HEK293T (cell line): ENCODE data around the gene DNAH14.
"Not testable (repeated sequence)": the region's sequence is repeated elsewhere in the genome, so short reads cannot be mapped to it uniquely, and the experiment has no call there.

Source experiments
- CTCF ChIA-PET: fragments of 350-600 bp; formaldehyde crosslinking; extraction: SDS; loops from one replicate; lab custom pipeline; 2021; ENCODE audit warnings: antibody characterized with exemption, inconsistent platforms; lab: Yijun Ruan, JAX
- POLR2A ChIA-PET: fragments of 350-600 bp; formaldehyde crosslinking; extraction: SDS; loops from one replicate; lab custom pipeline; 2020; ENCODE audit warnings: antibody characterized with exemption, inconsistent platforms; lab: Yijun Ruan, JAX
- DNase-seq: peaks from one replicate; pipeline ENCODE4 v3.0.0; 2012; ENCODE audit warnings: mixed read lengths; ENCODE audit errors: extremely low spot score
- ARNT ChIP-seq: fragments of 450-650 bp; IDR thresholded peaks from 2 replicates; pipeline ENCODE4 v1.6.1; 2017; ENCODE audit warnings: mild to moderate bottlenecking
- BHLHE40 ChIP-seq: fragments of 450-650 bp; IDR thresholded peaks from 2 replicates; pipeline ENCODE4 v1.6.1; 2016; ENCODE audit warnings: mild to moderate bottlenecking, moderate library complexity, borderline replicate concordance
- CTBP1 ChIP-seq: fragments of 450-650 bp; IDR thresholded peaks from 2 replicates; pipeline ENCODE4 v1.6.1; 2016; ENCODE audit warnings: borderline replicate concordance
- ELF4 ChIP-seq: fragments of 450-650 bp; IDR thresholded peaks from 2 replicates; pipeline ENCODE4 v1.6.1; 2017; ENCODE audit warnings: antibody characterized with exemption
- FOXA1 ChIP-seq: fragments of 450-650 bp; IDR thresholded peaks from 2 replicates; pipeline ENCODE4 v1.6.1; 2016; ENCODE audit warnings: mild to moderate bottlenecking
- FOXK2 ChIP-seq: fragments of 450-650 bp; IDR thresholded peaks from 2 replicates; pipeline ENCODE4 v1.6.1; 2016; ENCODE audit warnings: mild to moderate bottlenecking
- FOXM1 ChIP-seq: fragments of 450-650 bp; IDR thresholded peaks from 2 replicates; pipeline ENCODE4 v1.6.1; 2017; ENCODE audit warnings: mild to moderate bottlenecking, borderline replicate concordance
- HDGF ChIP-seq: fragments of 450-650 bp; IDR thresholded peaks from 2 replicates; pipeline ENCODE4 v1.6.1; 2017; ENCODE audit warnings: antibody characterized with exemption, borderline replicate concordance
- L3MBTL2 ChIP-seq: fragments of 450-650 bp; conservative IDR thresholded peaks from 2 replicates; pipeline ENCODE4 v1.6.1; 2016; ENCODE audit warnings: mild to moderate bottlenecking
- LEF1 ChIP-seq: fragments of 450-650 bp; IDR thresholded peaks from 2 replicates; pipeline ENCODE4 v1.6.1; 2017; ENCODE audit warnings: mild to moderate bottlenecking, borderline replicate concordance
- NFRKB ChIP-seq: fragments of 450-650 bp; IDR thresholded peaks from 2 replicates; pipeline ENCODE4 v1.6.1; 2016; ENCODE audit warnings: mild to moderate bottlenecking, moderate library complexity
- PKNOX1 ChIP-seq: fragments of 450-650 bp; IDR thresholded peaks from 2 replicates; pipeline ENCODE4 v1.6.1; 2016
- SP1 ChIP-seq: fragments of 450-650 bp; IDR thresholded peaks from 2 replicates; pipeline ENCODE4 v1.6.1; 2017
- SUZ12 ChIP-seq: fragments of 450-650 bp; IDR thresholded peaks from 2 replicates; pipeline ENCODE4 v1.6.1; 2016; ENCODE audit warnings: mild to moderate bottlenecking
- TARDBP ChIP-seq: fragments of 450-650 bp; IDR thresholded peaks from 2 replicates; pipeline ENCODE4 v1.6.1; 2016
- ZNF384 ChIP-seq: fragments of 450-650 bp; IDR thresholded peaks from 2 replicates; pipeline ENCODE4 v1.6.1; 2016

DNAH14 gene

GRCh38 chr1:225026701-225027100 lies 97.2 kb downstream of the DNAH14 start:
- CTCF ChIA-PET: no interaction called here
- no peak for TF ChIP-seq SUZ12
- TF ChIP-seq CTBP1: no peak
- TF ChIP-seq ELF4: no peak
- no peak for TF ChIP-seq FOXA1
- TF ChIP-seq BHLHE40: no peak
- POLR2A ChIA-PET: no interaction called here
- no peak for DNase-seq

- DNase-seq, POLR2A ChIA-PET, CTCF ChIA-PET: not testable (repeated sequence)
Measured at GRCh38 chr1:225036441-225036840, 107.0 kb downstream of the DNAH14 start.

GRCh38 chr1:225042263-225042662 lies 112.8 kb downstream of the DNAH14 start:
- no peak for DNase-seq
- no peak for TF ChIP-seq FOXK2
- TF ChIP-seq ARNT: no peak
- TF ChIP-seq SUZ12: no peak
- TF ChIP-seq HDGF: no peak
- no peak for TF ChIP-seq FOXA1
- TF ChIP-seq BHLHE40: no peak
- TF ChIP-seq TARDBP: no peak
- TF ChIP-seq ELF4: no peak
- TF ChIP-seq SP1: no peak
- no peak for TF ChIP-seq NFRKB
- ChIA-PET POLR2A (no interaction called here), CTCF (no interaction called here)

DNA sequence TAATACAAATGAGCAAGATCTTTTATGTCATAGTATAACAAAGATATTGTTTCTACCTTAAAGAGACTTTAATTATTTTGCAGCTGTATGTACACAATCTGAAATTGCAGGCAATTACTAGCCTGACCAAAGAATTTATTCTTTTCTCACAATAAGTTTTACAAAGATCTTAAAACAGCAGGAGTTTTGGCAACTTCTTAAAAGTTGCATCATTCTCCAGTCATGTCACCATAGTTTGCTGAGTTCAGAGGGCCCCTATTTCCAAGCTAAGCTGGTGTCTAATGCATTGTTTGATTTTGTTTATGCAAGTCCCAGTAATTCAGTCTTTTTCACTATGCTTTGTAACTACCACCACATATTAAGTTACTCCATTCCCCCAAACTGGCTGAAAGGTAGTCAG lies 114.8 kb downstream of the DNAH14 start:
- CTCF ChIA-PET: no interaction called here
- no peak for TF ChIP-seq HDGF
- TF ChIP-seq TARDBP: no peak
- no peak for TF ChIP-seq ELF4
- no peak for TF ChIP-seq SP1
- TF ChIP-seq LEF1: no peak
- TF ChIP-seq PKNOX1: no peak
- no peak for TF ChIP-seq NFRKB
- TF ChIP-seq SUZ12: no peak
- TF ChIP-seq BHLHE40: no peak
- no peak for TF ChIP-seq FOXK2
- no peak for TF ChIP-seq L3MBTL2
- POLR2A ChIA-PET: no interaction called here

DNA sequence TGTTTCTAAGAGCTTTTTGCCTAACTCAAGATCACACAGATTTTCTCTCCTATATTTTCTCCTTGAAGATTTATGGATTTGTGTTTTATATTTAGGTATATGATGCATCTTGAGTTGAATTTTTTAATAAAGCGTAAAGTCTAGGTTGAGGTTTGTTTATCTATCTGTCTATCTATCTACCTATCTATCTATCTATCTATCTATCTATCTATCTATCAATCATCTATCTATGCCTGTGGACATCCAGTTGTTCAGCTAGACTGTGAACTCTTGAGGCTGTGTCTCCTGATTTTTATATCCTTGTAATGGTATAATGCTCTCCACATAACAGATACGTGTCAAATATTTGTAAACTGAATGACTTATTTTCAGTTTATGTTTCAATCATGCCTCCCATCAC lies 120.1 kb downstream of the DNAH14 start:
- TF ChIP-seq FOXM1 (no peak), CTBP1 (no peak), ELF4 (no peak), FOXK2 (no peak), NFRKB (no peak), PKNOX1 (no peak), TARDBP (no peak), BHLHE40 (no peak), SUZ12 (no peak), ZNF384 (no peak), LEF1 (no peak), L3MBTL2 (no peak), HDGF (no peak), FOXA1 (no peak)
- CTCF ChIA-PET: no interaction called here
- no peak for DNase-seq
- POLR2A ChIA-PET: no interaction called here

More for the DNA sequence above, 114.8 kb downstream of the DNAH14 start:
- no peak for DNase-seq

GRCh38 chr1:225063722-225064121 lies 134.2 kb downstream of the DNAH14 start:
- ChIA-PET POLR2A (no interaction called here), CTCF (no interaction called here)
- no peak for TF ChIP-seq L3MBTL2
- no peak for TF ChIP-seq FOXK2
- no peak for TF ChIP-seq ELF4
- TF ChIP-seq TARDBP: no peak
- TF ChIP-seq LEF1: no peak
- TF ChIP-seq NFRKB: no peak
- TF ChIP-seq CTBP1: no peak
- TF ChIP-seq BHLHE40: no peak
- TF ChIP-seq FOXM1: no peak
- no peak for TF ChIP-seq SUZ12
- TF ChIP-seq ARNT: no peak
- no peak for TF ChIP-seq FOXA1
- DNase-seq: no peak

- CTCF ChIA-PET: no interaction called here
- TF ChIP-seq NFRKB (no peak), BHLHE40 (no peak), FOXM1 (no peak), L3MBTL2 (no peak), SP1 (no peak), CTBP1 (no peak), TARDBP (no peak), LEF1 (no peak), SUZ12 (no peak), FOXA1 (no peak)
- DNase-seq: no peak
- POLR2A ChIA-PET: no interaction called here
Measured at GRCh38 chr1:225070972-225071371, 141.5 kb downstream of the DNAH14 start.

- POLR2A ChIA-PET: no interaction called here
- no peak for DNase-seq
- CTCF ChIA-PET: no interaction called here
- TF ChIP-seq CTBP1 (no peak), TARDBP (no peak), PKNOX1 (no peak), SUZ12 (no peak), BHLHE40 (no peak), FOXK2 (no peak), ARNT (no peak), HDGF (no peak), NFRKB (no peak), LEF1 (no peak), SP1 (no peak), L3MBTL2 (no peak), FOXA1 (no peak), ELF4 (no peak), ZNF384 (no peak), FOXM1 (no peak)
Measured at GRCh38 chr1:225097175-225097574, 167.7 kb downstream of the DNAH14 start.
